Esophagus squamous epithelium (tissue), 4 donors: Measurements from ENCODE around the gene WDR18.

ENCODE experiments used
- CTCF ChIP-seq, 6 experiments: fragments of 450-650 bp in 4 of 6; fragments of 200-600 bp in 2 of 6; sonication (generic) in 2 of 6; IDR thresholded peaks; one replicate each; pipeline ENCODE4 v1.5.1; 2016 to 2019; ENCODE audit warnings: antibody characterized with exemption in 6 of 6, mild to moderate bottlenecking in 4 of 6, moderate library complexity in 4 of 6
- POLR2A ChIP-seq, 4 donors: fragments of 450-650 bp; IDR thresholded peaks; one replicate each; pipeline ENCODE4 v1.6.1; 2017; ENCODE audit warnings: antibody characterized with exemption in 4 of 4, mild to moderate bottlenecking in 4 of 4, moderate library complexity in 3 of 4

GRCh38 chr19:1003283-1003682, 19.1 kb downstream of the WDR18 start:
- TF ChIP-seq CTCF (IDR thresholded peaks at IDR 0.05) = no peak
- no peak for TF ChIP-seq POLR2A (IDR thresholded peaks at IDR 0.05)
